K562 (cell line): Measurements from ENCODE around the gene RNU2-63P. TPM values are rescaled to one million over a fixed set of nuclear protein-coding genes. Genes with fewer than 3 reads are reported as not detected.

ENCODE experiments used
- ASH1L ChIP-seq: fragments of 450-650 bp; IDR thresholded peaks from 2 replicates; pipeline ENCODE4 v1.6.1; 2018; ENCODE audit warnings: borderline replicate concordance, mild to moderate bottlenecking, low read depth; ENCODE audit not compliant: partially characterized antibody
- CBFA2T2 ChIP-seq: fragments of 450-650 bp; conservative IDR thresholded peaks from 2 replicates; pipeline ENCODE4 v1.6.1; 2017; ENCODE audit warnings: mild to moderate bottlenecking
- CGGBP1 ChIP-seq: fragments of 250-450 bp; sonication (Bioruptor Pico); IDR thresholded peaks from 2 replicates; pipeline ENCODE4 v1.9.0; 2021; ENCODE audit warnings: mild to moderate bottlenecking
- CHCHD3 ChIP-seq: fragments of 250-450 bp; sonication (Bioruptor Pico); IDR thresholded peaks from 2 replicates; pipeline ENCODE4 v2.1.2; 2022; ENCODE audit warnings: mild to moderate bottlenecking
- CHD2 ChIP-seq: IDR thresholded peaks from 2 replicates; pipeline ENCODE4 v1.6.1; 2011; ENCODE audit warnings: low read depth, low read length
- CSDE1 ChIP-seq, 2 experiments: fragments of 450-650 bp; IDR thresholded peaks; 2 replicates each; pipeline ENCODE4 v1.6.1; 2016; ENCODE audit warnings: mild to moderate bottlenecking in 1 of 2
- DNMT1 ChIP-seq: fragments of 450-650 bp; IDR thresholded peaks from 2 replicates; pipeline ENCODE4 v1.6.1; 2016; ENCODE audit warnings: antibody characterized with exemption, mild to moderate bottlenecking
- E2F3 ChIP-seq: fragments of 250-450 bp; sonication (Bioruptor Pico); IDR thresholded peaks from 2 replicates; pipeline ENCODE4 v1.4.0; 2020; ENCODE audit warnings: mild to moderate bottlenecking
- GTF3C2 ChIP-seq: IDR thresholded peaks from 3 replicates; pipeline ENCODE4 v1.6.1; 2011; ENCODE audit warnings: borderline replicate concordance, mild to moderate bottlenecking, moderate library complexity; ENCODE audit not compliant: insufficient read length; ENCODE audit errors: extremely low read depth
- HMG20B ChIP-seq: fragments of 250-450 bp; sonication (Bioruptor Pico); IDR thresholded peaks from 2 replicates; pipeline ENCODE4 v1.5.0; 2021; ENCODE audit warnings: mild to moderate bottlenecking
- HMGXB4 ChIP-seq: sonication (generic); formaldehyde crosslinking; IDR thresholded peaks from 2 replicates; pipeline ENCODE4 v1.8.1; 2023; ENCODE audit warnings: mild to moderate bottlenecking, missing genetic modification reagents
- HNRNPUL1 ChIP-seq: fragments of 200-400 bp; formaldehyde crosslinking; IDR thresholded peaks from 2 replicates; pipeline ENCODE4 v1.6.1; 2017; ENCODE audit warnings: low read length
- LCOR ChIP-seq: sonication (generic); formaldehyde crosslinking; IDR thresholded peaks from 2 replicates; pipeline ENCODE4 v1.8.0; 2022; ENCODE audit warnings: mild to moderate bottlenecking, missing genetic modification reagents
- MTA3 ChIP-seq: fragments of 450-650 bp; formaldehyde crosslinking; IDR thresholded peaks from 2 replicates; pipeline ENCODE4 v1.6.1; 2017; ENCODE audit warnings: mild to moderate bottlenecking, borderline replicate concordance
- NCOA6 ChIP-seq: fragments of 450-650 bp; IDR thresholded peaks from 2 replicates; pipeline ENCODE4 v1.6.1; 2017; ENCODE audit warnings: mild to moderate bottlenecking
- RBM22 ChIP-seq: fragments of 200-400 bp; formaldehyde crosslinking; IDR thresholded peaks from 2 replicates; pipeline ENCODE4 v1.6.1; 2018; ENCODE audit warnings: low read length, low read depth; ENCODE audit not compliant: poor library complexity, severe bottlenecking
- SIX5 ChIP-seq, 2 experiments: IDR thresholded peaks; 2 replicates each; pipeline ENCODE4 v1.6.1; 2011; ENCODE audit warnings: low read length in 2 of 2, borderline replicate concordance in 1 of 2, low read depth in 1 of 2, mild to moderate bottlenecking in 1 of 2, moderate library complexity in 1 of 2; ENCODE audit not compliant: insufficient read depth in 1 of 2
- TAF15 ChIP-seq: fragments of 200-400 bp; formaldehyde crosslinking; IDR thresholded peaks from 2 replicates; pipeline ENCODE4 v1.6.1; 2017; ENCODE audit warnings: mild to moderate bottlenecking, low read depth, low read length, moderate library complexity
- ZNF277 ChIP-seq: fragments of 250-450 bp; sonication (Bioruptor Pico); IDR thresholded peaks from 2 replicates; pipeline ENCODE4 v1.8.0; 2022; ENCODE audit warnings: inconsistent platforms, mild to moderate bottlenecking, moderate library complexity, borderline replicate concordance
- polyA plus RNA-seq, 8 experiments: library from polyadenylated mRNA; depleted of rRNA in 4 of 8; stranded (reverse) in 5 of 8; unstranded in 3 of 8; fragments of >200 nt; fragmentation: Nextera tagmentation in 2 of 8; fragmentation: Illumina TruSeq in 1 of 8; extraction: Ambion mirVana in 2 of 8; extraction: Trizol in 1 of 8; gene quantifications; 2 replicates each; pipeline versions ENCODE4 v1.2.1 to v1.2.3, GENCODE V29; 2011 to 2014; ENCODE audit warnings: inconsistent platforms in 1 of 8, missing spikeins in 1 of 8
- total RNA-seq, 7 experiments: library from RNA; depleted of rRNA in 6 of 7; stranded (reverse); fragments of >200 nt in 6 of 7; fragmentation: Illumina TruSeq in 2 of 7; extraction: Trizol in 2 of 7; gene quantifications; 2 replicates each; pipeline versions ENCODE4 v1.2.1 to v1.2.3, GENCODE V29; 2011 to 2021; ENCODE audit warnings: low replicate concordance in 1 of 7
- TF ChIP-seq, protein P1 (sequence below), 2 experiments: fragments of 450-650 bp; IDR thresholded peaks; 2 replicates each; pipeline ENCODE4 v1.6.1; 2016

RNU2-63P gene
- total and polyA plus RNA-seq, 9 of the 15 experiments (the other 6 are each of a cell fraction or from before 2014, with no cell fraction given) = 5.8 to 253 (median 169) TPM; not detected in 4

GRCh38 chr2:88016086-88016959 lies at the start of gene RNU2-63P (continued):
- TF ChIP-seq ASH1L (peak; percentile 67), DNMT1 (no peak), LCOR (CRISPR knock-in tag) (peak; percentile 97), HMGXB4 (no peak; the same call in none of the 2 replicates), CHD2 (peak; percentile 72; the same call in 1 of the 2 replicates), CGGBP1 (CRISPR knock-in tag) (peak; percentile 100), CBFA2T2 (0 out of 2 replicates have a peak, but pooled peaks have one; percentile 2), HMG20B (CRISPR knock-in tag) (peak; percentile 97), ZNF277 (CRISPR knock-in tag) (no peak), GTF3C2 (no peak), SIX5 (IDR thresholded peaks at IDR 0.05; ENCODE audit: borderline replicate concordance in 1 of 2, insufficient read depth in 1 of 2, low read depth in 1 of 2, low read length in 2 of 2) (no peak; a peak in 1 of 4 replicates), RBM22 (no peak), E2F3 (peak; percentile 48; the same call in 1 of the 2 replicates), TAF15 (no peak), NCOA6 (peak; percentile 43; the same call in 1 of the 2 replicates), MTA3 (peak; percentile 98), HNRNPUL1 (peak; percentile 96), CHCHD3 (CRISPR knock-in tag) (peak; percentile 99), CSDE1 (IDR thresholded peaks at IDR 0.05) (peak in 1 of 2 experiments; percentile 97; a peak in 2 of 4 replicates)
- TF ChIP-seq, protein P1, sequence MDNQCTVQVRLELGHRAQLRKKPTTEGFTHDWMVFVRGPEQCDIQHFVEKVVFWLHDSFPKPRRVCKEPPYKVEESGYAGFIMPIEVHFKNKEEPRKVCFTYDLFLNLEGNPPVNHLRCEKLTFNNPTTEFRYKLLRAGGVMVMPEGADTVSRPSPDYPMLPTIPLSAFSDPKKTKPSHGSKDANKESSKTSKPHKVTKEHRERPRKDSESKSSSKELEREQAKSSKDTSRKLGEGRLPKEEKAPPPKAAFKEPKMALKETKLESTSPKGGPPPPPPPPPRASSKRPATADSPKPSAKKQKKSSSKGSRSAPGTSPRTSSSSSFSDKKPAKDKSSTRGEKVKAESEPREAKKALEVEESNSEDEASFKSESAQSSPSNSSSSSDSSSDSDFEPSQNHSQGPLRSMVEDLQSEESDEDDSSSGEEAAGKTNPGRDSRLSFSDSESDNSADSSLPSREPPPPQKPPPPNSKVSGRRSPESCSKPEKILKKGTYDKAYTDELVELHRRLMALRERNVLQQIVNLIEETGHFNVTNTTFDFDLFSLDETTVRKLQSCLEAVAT (IDR thresholded peaks at IDR 0.05) = peak; percentile 81 to 88; a peak in 3 of 4 replicates
